HepG2 (cell line): Measurements from ENCODE around the gene TRPC3. TPM values are rescaled to one million over a fixed set of nuclear protein-coding genes. Genes with fewer than 3 reads are reported as not detected.
A peak's percentile ranks its signal among the peaks of the same experiment; 100 is the strongest.

Source experiments
- BRD4 ChIP-seq: sonication (generic); formaldehyde crosslinking; IDR thresholded peaks from 2 replicates; pipeline ENCODE4 v1.4.0; 2020; ENCODE audit warnings: missing genetic modification reagents
- CHCHD3 ChIP-seq: sonication (generic); formaldehyde crosslinking; IDR thresholded peaks from 2 replicates; pipeline ENCODE4 v1.8.0; 2022; ENCODE audit warnings: mild to moderate bottlenecking, missing genetic modification reagents, moderate library complexity
- NFIB ChIP-seq: sonication (generic); formaldehyde crosslinking; IDR thresholded peaks from 2 replicates; pipeline ENCODE4 v1.9.0; 2021; ENCODE audit warnings: missing genetic modification reagents, mild to moderate bottlenecking, borderline replicate concordance
- POLR2A ChIP-seq, 2 experiments: IDR thresholded peaks; 2 replicates each; pipeline ENCODE4 v1.6.1; 2011; ENCODE audit warnings: low read depth in 2 of 2, low read length in 2 of 2, mild to moderate bottlenecking in 1 of 2, moderate library complexity in 1 of 2; ENCODE audit not compliant: insufficient read depth in 1 of 2
- RARA ChIP-seq: IDR thresholded peaks from 2 replicates; pipeline ENCODE4 v1.6.1; 2016; ENCODE audit warnings: missing genetic modification reagents, missing compliant biosample characterization
- SALL1 ChIP-seq: sonication (generic); formaldehyde crosslinking; IDR thresholded peaks from 2 replicates; pipeline ENCODE4 v1.8.0; 2022; ENCODE audit warnings: mild to moderate bottlenecking, missing genetic modification reagents
- SMC3 ChIP-seq: IDR thresholded peaks from 2 replicates; pipeline ENCODE4 v1.6.1; 2011; ENCODE audit warnings: low read length, improper control_type of control experiment
- THAP9 ChIP-seq: sonication (generic); formaldehyde crosslinking; IDR thresholded peaks from 2 replicates; pipeline ENCODE4; 2020; ENCODE audit warnings: missing genetic modification reagents, mild to moderate bottlenecking, borderline replicate concordance
- TP53 ChIP-seq: sonication (generic); formaldehyde crosslinking; conservative IDR thresholded peaks from 2 replicates; pipeline ENCODE4 v1.4.0; 2020; ENCODE audit warnings: missing genetic modification reagents
- ZNF143 ChIP-seq: sonication (generic); formaldehyde crosslinking; IDR thresholded peaks from 2 replicates; pipeline ENCODE4 v1.4.0; 2020; ENCODE audit warnings: missing genetic modification reagents
- ZNF232 ChIP-seq: sonication (generic); formaldehyde crosslinking; IDR thresholded peaks from 2 replicates; pipeline ENCODE4 v1.4.0; 2020; ENCODE audit warnings: missing genetic modification reagents, borderline replicate concordance
- ZNF251 ChIP-seq: sonication (generic); formaldehyde crosslinking; IDR thresholded peaks from 2 replicates; pipeline ENCODE4 v1.9.0; 2021; ENCODE audit warnings: mild to moderate bottlenecking, missing genetic modification reagents
- ZNF510 ChIP-seq: sonication (generic); formaldehyde crosslinking; IDR thresholded peaks from 2 replicates; pipeline ENCODE4 v1.4.0; 2020; ENCODE audit warnings: low read depth, mild to moderate bottlenecking, missing genetic modification reagents
- polyA plus RNA-seq, 8 experiments: library from polyadenylated mRNA; depleted of rRNA in 3 of 8; stranded (reverse) in 7 of 8; unstranded in 1 of 8; fragments of >200 nt; fragmentation: Illumina TruSeq in 4 of 8; extraction: Trizol in 4 of 8; gene quantifications; 2 replicates each; pipeline versions ENCODE4 v1.2.1 to v1.2.3, GENCODE V29; 2011 to 2016; ENCODE audit warnings: low read depth in 4 of 8, missing spikeins in 1 of 8, mixed read lengths in 1 of 8; ENCODE audit not compliant: insufficient read depth in 1 of 8
- total RNA-seq, 5 experiments: library from RNA; depleted of rRNA; stranded (reverse); fragments of >200 nt; fragmentation: Illumina TruSeq; extraction: Trizol; gene quantifications; 2 replicates each; pipeline ENCODE4 v1.2.3, GENCODE V29; 2016; ENCODE audit warnings: low read depth in 1 of 5
- TF ChIP-seq, protein P1 (sequence below): IDR thresholded peaks from 2 replicates; pipeline ENCODE4 v1.6.1; 2016; ENCODE audit warnings: control low read depth
- TF ChIP-seq, protein P2 (sequence below): sonication (generic); formaldehyde crosslinking; IDR thresholded peaks from 2 replicates; pipeline ENCODE4 v1.4.0; 2020; ENCODE audit warnings: missing genetic modification reagents
- TF ChIP-seq, protein P3 (sequence below): sonication (generic); formaldehyde crosslinking; IDR thresholded peaks from 2 replicates; pipeline ENCODE4 v1.4.0; 2020; ENCODE audit warnings: missing genetic modification reagents
- TF ChIP-seq, protein P4 (sequence below): sonication (generic); formaldehyde crosslinking; IDR thresholded peaks from 2 replicates; pipeline ENCODE4 v1.8.0; 2022; ENCODE audit warnings: mild to moderate bottlenecking, missing genetic modification reagents

TRPC3 gene
- total and polyA plus RNA-seq, 2 of the 13 experiments (the other 11 are each of a cell fraction or from before 2014, with no cell fraction given): not detected

- TF ChIP-seq, protein P1, sequence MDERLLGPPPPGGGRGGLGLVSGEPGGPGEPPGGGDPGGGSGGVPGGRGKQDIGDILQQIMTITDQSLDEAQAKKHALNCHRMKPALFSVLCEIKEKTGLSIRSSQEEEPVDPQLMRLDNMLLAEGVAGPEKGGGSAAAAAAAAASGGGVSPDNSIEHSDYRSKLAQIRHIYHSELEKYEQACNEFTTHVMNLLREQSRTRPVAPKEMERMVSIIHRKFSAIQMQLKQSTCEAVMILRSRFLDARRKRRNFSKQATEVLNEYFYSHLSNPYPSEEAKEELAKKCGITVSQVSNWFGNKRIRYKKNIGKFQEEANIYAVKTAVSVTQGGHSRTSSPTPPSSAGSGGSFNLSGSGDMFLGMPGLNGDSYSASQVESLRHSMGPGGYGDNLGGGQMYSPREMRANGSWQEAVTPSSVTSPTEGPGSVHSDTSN (CRISPR knock-in tag): no peak
- peak; percentile 29; the same call in 1 of the 2 replicates for TF ChIP-seq THAP9 (CRISPR knock-in tag)
- peak; percentile 58 for TF ChIP-seq SALL1 (CRISPR knock-in tag)
- no peak for TF ChIP-seq ZNF143
- no peak; the same call in 1 of the 2 replicates for TF ChIP-seq ZNF232 (CRISPR knock-in tag)
- TF ChIP-seq RARA (CRISPR knock-in tag): no peak
- TF ChIP-seq ZNF251 (CRISPR knock-in tag): no peak
- no peak for TF ChIP-seq SMC3
- TF ChIP-seq TP53 (CRISPR knock-in tag): 0 out of 2 replicates have a peak, but pooled peaks have one; percentile 54
- TF ChIP-seq ZNF510 (CRISPR knock-in tag): no peak
- no peak for TF ChIP-seq BRD4 (CRISPR knock-in tag)
- TF ChIP-seq, protein P2, sequence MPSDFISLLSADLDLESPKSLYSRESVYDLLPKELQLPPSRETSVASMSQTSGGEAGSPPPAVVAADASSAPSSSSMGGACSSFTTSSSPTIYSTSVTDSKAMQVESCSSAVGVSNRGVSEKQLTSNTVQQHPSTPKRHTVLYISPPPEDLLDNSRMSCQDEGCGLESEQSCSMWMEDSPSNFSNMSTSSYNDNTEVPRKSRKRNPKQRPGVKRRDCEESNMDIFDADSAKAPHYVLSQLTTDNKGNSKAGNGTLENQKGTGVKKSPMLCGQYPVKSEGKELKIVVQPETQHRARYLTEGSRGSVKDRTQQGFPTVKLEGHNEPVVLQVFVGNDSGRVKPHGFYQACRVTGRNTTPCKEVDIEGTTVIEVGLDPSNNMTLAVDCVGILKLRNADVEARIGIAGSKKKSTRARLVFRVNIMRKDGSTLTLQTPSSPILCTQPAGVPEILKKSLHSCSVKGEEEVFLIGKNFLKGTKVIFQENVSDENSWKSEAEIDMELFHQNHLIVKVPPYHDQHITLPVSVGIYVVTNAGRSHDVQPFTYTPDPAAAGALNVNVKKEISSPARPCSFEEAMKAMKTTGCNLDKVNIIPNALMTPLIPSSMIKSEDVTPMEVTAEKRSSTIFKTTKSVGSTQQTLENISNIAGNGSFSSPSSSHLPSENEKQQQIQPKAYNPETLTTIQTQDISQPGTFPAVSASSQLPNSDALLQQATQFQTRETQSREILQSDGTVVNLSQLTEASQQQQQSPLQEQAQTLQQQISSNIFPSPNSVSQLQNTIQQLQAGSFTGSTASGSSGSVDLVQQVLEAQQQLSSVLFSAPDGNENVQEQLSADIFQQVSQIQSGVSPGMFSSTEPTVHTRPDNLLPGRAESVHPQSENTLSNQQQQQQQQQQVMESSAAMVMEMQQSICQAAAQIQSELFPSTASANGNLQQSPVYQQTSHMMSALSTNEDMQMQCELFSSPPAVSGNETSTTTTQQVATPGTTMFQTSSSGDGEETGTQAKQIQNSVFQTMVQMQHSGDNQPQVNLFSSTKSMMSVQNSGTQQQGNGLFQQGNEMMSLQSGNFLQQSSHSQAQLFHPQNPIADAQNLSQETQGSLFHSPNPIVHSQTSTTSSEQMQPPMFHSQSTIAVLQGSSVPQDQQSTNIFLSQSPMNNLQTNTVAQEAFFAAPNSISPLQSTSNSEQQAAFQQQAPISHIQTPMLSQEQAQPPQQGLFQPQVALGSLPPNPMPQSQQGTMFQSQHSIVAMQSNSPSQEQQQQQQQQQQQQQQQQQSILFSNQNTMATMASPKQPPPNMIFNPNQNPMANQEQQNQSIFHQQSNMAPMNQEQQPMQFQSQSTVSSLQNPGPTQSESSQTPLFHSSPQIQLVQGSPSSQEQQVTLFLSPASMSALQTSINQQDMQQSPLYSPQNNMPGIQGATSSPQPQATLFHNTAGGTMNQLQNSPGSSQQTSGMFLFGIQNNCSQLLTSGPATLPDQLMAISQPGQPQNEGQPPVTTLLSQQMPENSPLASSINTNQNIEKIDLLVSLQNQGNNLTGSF: no peak
- TF ChIP-seq CHCHD3 (CRISPR knock-in tag): no peak
- TF ChIP-seq, protein P3, sequence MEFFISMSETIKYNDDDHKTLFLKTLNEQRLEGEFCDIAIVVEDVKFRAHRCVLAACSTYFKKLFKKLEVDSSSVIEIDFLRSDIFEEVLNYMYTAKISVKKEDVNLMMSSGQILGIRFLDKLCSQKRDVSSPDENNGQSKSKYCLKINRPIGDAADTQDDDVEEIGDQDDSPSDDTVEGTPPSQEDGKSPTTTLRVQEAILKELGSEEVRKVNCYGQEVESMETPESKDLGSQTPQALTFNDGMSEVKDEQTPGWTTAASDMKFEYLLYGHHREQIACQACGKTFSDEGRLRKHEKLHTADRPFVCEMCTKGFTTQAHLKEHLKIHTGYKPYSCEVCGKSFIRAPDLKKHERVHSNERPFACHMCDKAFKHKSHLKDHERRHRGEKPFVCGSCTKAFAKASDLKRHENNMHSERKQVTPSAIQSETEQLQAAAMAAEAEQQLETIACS (CRISPR knock-in tag): no peak
- TF ChIP-seq NFIB: no peak
- TF ChIP-seq POLR2A (IDR thresholded peaks at IDR 0.05; ENCODE audit: insufficient read depth in 1 of 2, low read depth in 2 of 2, low read length in 2 of 2): peak; percentile 64 to 96
- TF ChIP-seq, protein P4, sequence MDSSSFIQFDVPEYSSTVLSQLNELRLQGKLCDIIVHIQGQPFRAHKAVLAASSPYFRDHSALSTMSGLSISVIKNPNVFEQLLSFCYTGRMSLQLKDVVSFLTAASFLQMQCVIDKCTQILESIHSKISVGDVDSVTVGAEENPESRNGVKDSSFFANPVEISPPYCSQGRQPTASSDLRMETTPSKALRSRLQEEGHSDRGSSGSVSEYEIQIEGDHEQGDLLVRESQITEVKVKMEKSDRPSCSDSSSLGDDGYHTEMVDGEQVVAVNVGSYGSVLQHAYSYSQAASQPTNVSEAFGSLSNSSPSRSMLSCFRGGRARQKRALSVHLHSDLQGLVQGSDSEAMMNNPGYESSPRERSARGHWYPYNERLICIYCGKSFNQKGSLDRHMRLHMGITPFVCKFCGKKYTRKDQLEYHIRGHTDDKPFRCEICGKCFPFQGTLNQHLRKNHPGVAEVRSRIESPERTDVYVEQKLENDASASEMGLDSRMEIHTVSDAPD (CRISPR knock-in tag): no peak
Measured at GRCh38 chr4:121869841-121870822, 81.7 kb downstream of the TRPC3 start, which contains the start of gene BBS7 (continued).
